ENCODE data around the gene MINK1.

GRCh38 chr17:4786516-4786915, 46.6 kb upstream of the MINK1 start:
- no peak for TF ChIP-seq CTCF (conservative IDR thresholded peaks at IDR 0.05)
- no peak for TF ChIP-seq EZH2 (IDR thresholded peaks at IDR 0.05; ENCODE audit: low read depth)

Data from PC-9 (cell line).